Parathyroid adenoma (tissue), 2 donors: ENCODE data around the gene ZFAND2B.

Source experiments
- H2AFZ ChIP-seq: fragments of 300-600 bp; sonication (generic); one replicate; pipeline ENCODE4 v1.7.0; 2017; ENCODE audit warnings: antibody characterized with exemption, mild to moderate bottlenecking
- H3K27ac ChIP-seq: fragments of 300-600 bp; sonication (generic); one replicate; pipeline ENCODE4 v1.7.0; 2017
- H3K27me3 ChIP-seq: fragments of 300-600 bp; sonication (generic); one replicate; pipeline ENCODE4 v1.7.0; 2017; ENCODE audit warnings: low read length; ENCODE audit not compliant: control insufficient read depth, insufficient read depth
- H3K36me3 ChIP-seq: fragments of 300-600 bp; sonication (generic); one replicate; pipeline ENCODE4 v1.7.0; 2017; ENCODE audit warnings: low read length; ENCODE audit not compliant: control insufficient read depth, insufficient read depth
- H3K4me1 ChIP-seq: fragments of 300-600 bp; sonication (generic); one replicate; pipeline ENCODE4 v1.7.0; 2017; ENCODE audit warnings: control low read depth
- H3K4me2 ChIP-seq: fragments of 300-600 bp; sonication (generic); one replicate; pipeline ENCODE4 v1.7.0; 2017; ENCODE audit warnings: low read length
- H3K4me3 ChIP-seq: fragments of 300-600 bp; sonication (generic); one replicate; pipeline ENCODE4 v1.7.0; 2017; ENCODE audit warnings: low read depth, low read length
- H3K79me2 ChIP-seq: fragments of 300-600 bp; sonication (generic); one replicate; pipeline ENCODE4 v1.7.0; 2017; ENCODE audit warnings: control low read depth
- H3K9ac ChIP-seq: fragments of 300-600 bp; sonication (generic); one replicate; pipeline ENCODE4 v1.7.0; 2017; ENCODE audit warnings: mild to moderate bottlenecking
- H3K9me3 ChIP-seq: fragments of 300-600 bp; sonication (generic); one replicate; pipeline ENCODE4 v1.7.0; 2017; ENCODE audit warnings: low read length; ENCODE audit not compliant: control insufficient read depth
- CTCF ChIP-seq: fragments of 300-600 bp; sonication (generic); IDR thresholded peaks from one replicate; pipeline ENCODE4 v1.7.0; 2017; ENCODE audit warnings: antibody characterized with exemption, mild to moderate bottlenecking
- donor health status: primary hyperparathyroidism.

The ZFAND2B gene

GRCh38 chr2:219179601-219180465 lies 26.7 kb upstream of the ZFAND2B start:
- Histone ChIP-seq H3K27me3 (no peaks in the 10 kb centered on the region), H3K9me3 (no peaks in the 10 kb centered on the region), H3K4me1 (peaks cover 12% of the 10 kb centered on the region), H3K9ac (no peak overlapping the region), H3K4me3 (peak overlapping the region; percentile 63), H3K27ac (no peak overlapping the region), H3K79me2 (peaks cover 8% of the 10 kb centered on the region), H3K36me3 (no peaks in the 10 kb centered on the region), H3K4me2 (peak overlapping the region; percentile 81), H2AFZ (no peak overlapping the region)
- no peak for TF ChIP-seq CTCF

- Histone ChIP-seq H3K4me3 (no peak overlapping the region), H2AFZ (no peak overlapping the region), H3K4me2 (no peak overlapping the region), H3K9ac (no peak overlapping the region), H3K9me3 (no peaks in the 10 kb centered on the region), H3K27ac (no peak overlapping the region), H3K27me3 (no peaks in the 10 kb centered on the region), H3K4me1 (peaks cover 9% of the 10 kb centered on the region), H3K36me3 (no peaks in the 10 kb centered on the region), H3K79me2 (peaks cover 8% of the 10 kb centered on the region)
- TF ChIP-seq CTCF = no peak
These were observed 25.6 kb upstream of the ZFAND2B start for GRCh38 chr2:219180961-219181360.

GRCh38 chr2:219181531-219181930 lies 25.1 kb upstream of the ZFAND2B start:
- Histone ChIP-seq H3K9ac (no peak overlapping the region), H3K4me2 (no peak overlapping the region), H3K27ac (no peak overlapping the region), H3K27me3 (no peaks in the 10 kb centered on the region), H2AFZ (no peak overlapping the region), H3K36me3 (no peaks in the 10 kb centered on the region), H3K9me3 (no peaks in the 10 kb centered on the region), H3K79me2 (peaks cover 8% of the 10 kb centered on the region), H3K4me1 (peaks cover 9% of the 10 kb centered on the region), H3K4me3 (no peak overlapping the region)
- no peak for TF ChIP-seq CTCF

- no peaks in the 10 kb centered on the region for H3K36me3 ChIP-seq
- H3K4me3 ChIP-seq = no peak overlapping the region
- no peaks in the 10 kb centered on the region for H3K9me3 ChIP-seq
- H3K4me2 ChIP-seq = no peak overlapping the region
- no peak for TF ChIP-seq CTCF
- peaks cover 9% of the 10 kb centered on the region for H3K4me1 ChIP-seq
- no peak overlapping the region for H2AFZ ChIP-seq
- H3K27me3 ChIP-seq = no peaks in the 10 kb centered on the region
- H3K9ac ChIP-seq = no peak overlapping the region
- peaks cover 8% of the 10 kb centered on the region for H3K79me2 ChIP-seq
- no peak overlapping the region for H3K27ac ChIP-seq
These were observed 24.0 kb upstream of the ZFAND2B start for GRCh38 chr2:219182331-219183150.
